Duodenal mucosa (tissue), 2 donors: Measurements from ENCODE around the gene CARS1.
A peak's percentile ranks its signal among the peaks of the same experiment; 100 is the strongest.

Experiments used
- H3K27ac ChIP-seq: one replicate; pipeline ENCODE4 v1.7.0; 2013; ENCODE audit warnings: low read depth, low read length
- H3K27me3 ChIP-seq, 2 donors: one replicate each; pipeline ENCODE4 v1.7.0; 2013; ENCODE audit warnings: low read length in 2 of 2, control low read depth in 1 of 2; ENCODE audit not compliant: insufficient read depth in 2 of 2, control insufficient read depth in 1 of 2
- H3K36me3 ChIP-seq, 2 donors: one replicate each; pipeline ENCODE4 v1.7.0; 2013; ENCODE audit warnings: low read length in 2 of 2, control low read depth in 1 of 2; ENCODE audit not compliant: insufficient read depth in 2 of 2, control insufficient read depth in 1 of 2
- H3K4me1 ChIP-seq, 2 donors: one replicate each; pipeline ENCODE4 v1.7.0; 2013; ENCODE audit warnings: low read length in 2 of 2, control low read depth in 1 of 2; ENCODE audit not compliant: insufficient read depth in 2 of 2, control insufficient read depth in 1 of 2
- H3K4me3 ChIP-seq, 2 donors: one replicate each; pipeline ENCODE4 v1.7.0; 2013; ENCODE audit warnings: low read length in 2 of 2, low read depth in 1 of 2
- H3K9ac ChIP-seq, 2 donors: one replicate each; pipeline ENCODE4 v1.7.0; 2013; ENCODE audit warnings: low read length in 2 of 2, low read depth in 1 of 2
- H3K9me3 ChIP-seq, 2 donors: one replicate each; pipeline ENCODE4 v1.7.0; 2013; ENCODE audit warnings: low read length in 2 of 2, control low read depth in 1 of 2; ENCODE audit not compliant: control insufficient read depth in 1 of 2

Gene CARS1

GRCh38 chr11:3057069-3057963 is at the start of gene CARS1:
TSS of gene CARS1 (minus strand) at chr11:3057423. CDS start at chr11:3057367, 56 bp downstream.
- H3K9me3 ChIP-seq = no peaks in the 10 kb centered on the region
- peaks cover 15 to 23% of the 10 kb centered on the region in 2 donors for H3K4me1 ChIP-seq

GRCh38 chr11:3105791-3106735 is 48.8 kb upstream of the CARS1 start:
- H3K9ac ChIP-seq = no peak overlapping the region
- H3K36me3 ChIP-seq = peaks cover 0 to 8% of the 10 kb centered on the region in 2 donors
- H3K9me3 ChIP-seq = no peaks in the 10 kb centered on the region
- H3K4me1 ChIP-seq = no peaks in the 10 kb centered on the region
- no peak overlapping the region for H3K4me3 ChIP-seq
- H3K27ac ChIP-seq = no peak overlapping the region
- no peaks in the 10 kb centered on the region for H3K27me3 ChIP-seq

More at GRCh38 chr11:3057069-3057963, at the start of gene CARS1:
- Histone ChIP-seq H3K27ac (peak within 1 kb of the TSS; percentile 66), H3K4me3 (peak within 1 kb of the TSS; percentile 86 to 90), H3K27me3 (no peaks in the 10 kb centered on the region), H3K9ac (peak within 1 kb of the TSS; percentile 80), H3K36me3 (peaks cover 0 to 9% of the 10 kb centered on the region in 2 donors)

GRCh38 chr11:3104961-3105790 is 48.0 kb upstream of the CARS1 start:
- H3K9ac ChIP-seq = no peak overlapping the region
- H3K4me1 ChIP-seq = no peaks in the 10 kb centered on the region
- no peaks in the 10 kb centered on the region for H3K9me3 ChIP-seq
- H3K27me3 ChIP-seq = no peaks in the 10 kb centered on the region
- no peak overlapping the region for H3K4me3 ChIP-seq
- no peak overlapping the region for H3K27ac ChIP-seq
- H3K36me3 ChIP-seq = peaks cover 0 to 11% of the 10 kb centered on the region in 2 donors

- Histone ChIP-seq H3K36me3 (peaks cover 0 to 18% of the 10 kb centered on the region in 2 donors), H3K4me1 (no peaks in the 10 kb centered on the region), H3K9me3 (no peaks in the 10 kb centered on the region), H3K27ac (no peak overlapping the region), H3K4me3 (no peak overlapping the region), H3K27me3 (no peaks in the 10 kb centered on the region), H3K9ac (no peak overlapping the region)
These were observed 47.0 kb upstream of the CARS1 start for GRCh38 chr11:3104051-3104714.

- Histone ChIP-seq H3K4me3 (no peak overlapping the region), H3K4me1 (no peaks in the 10 kb centered on the region), H3K9ac (no peak overlapping the region), H3K9me3 (no peaks in the 10 kb centered on the region), H3K27me3 (no peaks in the 10 kb centered on the region), H3K36me3 (peaks cover 0 to 21% of the 10 kb centered on the region in 2 donors), H3K27ac (no peak overlapping the region)
These were observed 45.9 kb upstream of the CARS1 start for GRCh38 chr11:3103076-3103475.

GRCh38 chr11:3102641-3102921 is 45.4 kb upstream of the CARS1 start:
- peaks cover 0 to 21% of the 10 kb centered on the region in 2 donors for H3K36me3 ChIP-seq
- no peak overlapping the region for H3K27ac ChIP-seq
- no peaks in the 10 kb centered on the region for H3K9me3 ChIP-seq
- H3K9ac ChIP-seq = no peak overlapping the region
- no peak overlapping the region for H3K4me3 ChIP-seq
- H3K4me1 ChIP-seq = no peaks in the 10 kb centered on the region
- H3K27me3 ChIP-seq = no peaks in the 10 kb centered on the region

- no peak overlapping the region for H3K4me3 ChIP-seq
- no peaks in the 10 kb centered on the region for H3K27me3 ChIP-seq
- peaks cover 0 to 21% of the 10 kb centered on the region in 2 donors for H3K36me3 ChIP-seq
- H3K9ac ChIP-seq = no peak overlapping the region
- no peaks in the 10 kb centered on the region for H3K9me3 ChIP-seq
- H3K4me1 ChIP-seq = no peaks in the 10 kb centered on the region
- no peak overlapping the region for H3K27ac ChIP-seq
These were observed 44.9 kb upstream of the CARS1 start for GRCh38 chr11:3101921-3102640.

- Histone ChIP-seq H3K4me1 (no peaks in the 10 kb centered on the region), H3K9me3 (no peaks in the 10 kb centered on the region), H3K27ac (no peak overlapping the region), H3K4me3 (no peak overlapping the region), H3K36me3 (peaks cover 2 to 15% of the 10 kb centered on the region in 2 donors), H3K9ac (no peak overlapping the region), H3K27me3 (no peaks in the 10 kb centered on the region)
These were observed 42.0 kb upstream of the CARS1 start for GRCh38 chr11:3099178-3099577.
